HFFc6 (cell line): ENCODE results near the gene ZNF770. TPM values are rescaled to one million over a fixed set of nuclear protein-coding genes. Genes with fewer than 3 reads are reported as not detected.

Source experiments
- DNase-seq: peaks from one replicate; pipeline ENCODE4 v3.0.0-alpha.2; 2018
- H3K27ac Mint-ChIP-seq: 2 replicates; pipeline ENCODE4 v1.8.0; 2020; ENCODE audit warnings: mild to moderate bottlenecking, mixed read lengths
- H3K27me3 Mint-ChIP-seq: 2 replicates; pipeline ENCODE4 v1.8.0; 2021; ENCODE audit warnings: mild to moderate bottlenecking, moderate library complexity, mixed read lengths; ENCODE audit not compliant: insufficient read depth
- H3K36me3 Mint-ChIP-seq: 2 replicates; pipeline ENCODE4 v1.8.0; 2021; ENCODE audit warnings: low read depth, mixed read lengths
- H3K4me1 Mint-ChIP-seq: 2 replicates; pipeline ENCODE4 v1.8.0; 2020; ENCODE audit warnings: low read depth, mixed read lengths
- H3K4me3 Mint-ChIP-seq: 2 replicates; pipeline ENCODE4 v1.8.0; 2020; ENCODE audit warnings: mild to moderate bottlenecking, moderate library complexity, mixed read lengths
- H3K9me3 Mint-ChIP-seq: 2 replicates; pipeline ENCODE4 v1.8.0; 2020; ENCODE audit warnings: mild to moderate bottlenecking, mixed read lengths
- CTCF ChIP-seq: fragments of 200-600 bp; sonication (generic); IDR thresholded peaks from 2 replicates; pipeline ENCODE4 v1.5.0; 2021; ENCODE audit warnings: antibody characterized with exemption, mild to moderate bottlenecking
- total RNA-seq, 6 experiments: library from RNA; stranded (reverse); fragmentation: NEBNext Ultra II Directional; extraction: Animal tissue kit (Norgen Biotek cat#: 25700); gene quantifications; 2 replicates in 1 of 6; 3 replicates in 5 of 6; pipeline ENCODE4 v1.2.3, GENCODE V29; 2021

ZNF770 gene
- total RNA-seq, 6 experiments from 2014 or later = 25.5 to 35.2 (median 30.4) TPM

GRCh38 chr15:35019404-35020327 lies 31.6 kb upstream of the ZNF770 start:
- Mint-ChIP-seq H3K27ac (no peak overlapping the region), H3K27me3 (peaks cover 10% of the 10 kb centered on the region), H3K9me3 (no peaks in the 10 kb centered on the region), H3K36me3 (no peaks in the 10 kb centered on the region), H3K4me3 (peak overlapping the region; percentile 51), H3K4me1 (peaks cover 7% of the 10 kb centered on the region; the same call in 1 of the 2 replicates)
- DNase-seq = no peak
- no peak for TF ChIP-seq CTCF

GRCh38 chr15:35014241-35014640 lies 26.2 kb upstream of the ZNF770 start:
- Mint-ChIP-seq H3K4me1 (peaks cover 11% of the 10 kb centered on the region), H3K27ac (no peak overlapping the region), H3K36me3 (no peaks in the 10 kb centered on the region), H3K9me3 (no peaks in the 10 kb centered on the region), H3K4me3 (no peak overlapping the region), H3K27me3 (peaks cover 8% of the 10 kb centered on the region)
- DNase-seq = no peak
- TF ChIP-seq CTCF = no peak

GRCh38 chr15:35013370-35013769 lies 25.3 kb upstream of the ZNF770 start:
- Mint-ChIP-seq H3K27me3 (peaks cover 8% of the 10 kb centered on the region), H3K9me3 (no peaks in the 10 kb centered on the region), H3K36me3 (no peaks in the 10 kb centered on the region), H3K4me1 (peaks cover 11% of the 10 kb centered on the region), H3K4me3 (no peak overlapping the region), H3K27ac (no peak overlapping the region)
- no peak for TF ChIP-seq CTCF
- DNase-seq = no peak

- Mint-ChIP-seq H3K27ac (no peak overlapping the region), H3K36me3 (no peaks in the 10 kb centered on the region), H3K9me3 (no peaks in the 10 kb centered on the region), H3K4me1 (no peaks in the 10 kb centered on the region), H3K27me3 (peaks cover 21% of the 10 kb centered on the region), H3K4me3 (no peak overlapping the region)
- DNase-seq = no peak
- TF ChIP-seq CTCF = no peak
These were observed 19.3 kb upstream of the ZNF770 start for GRCh38 chr15:35007397-35007796.

DNA sequence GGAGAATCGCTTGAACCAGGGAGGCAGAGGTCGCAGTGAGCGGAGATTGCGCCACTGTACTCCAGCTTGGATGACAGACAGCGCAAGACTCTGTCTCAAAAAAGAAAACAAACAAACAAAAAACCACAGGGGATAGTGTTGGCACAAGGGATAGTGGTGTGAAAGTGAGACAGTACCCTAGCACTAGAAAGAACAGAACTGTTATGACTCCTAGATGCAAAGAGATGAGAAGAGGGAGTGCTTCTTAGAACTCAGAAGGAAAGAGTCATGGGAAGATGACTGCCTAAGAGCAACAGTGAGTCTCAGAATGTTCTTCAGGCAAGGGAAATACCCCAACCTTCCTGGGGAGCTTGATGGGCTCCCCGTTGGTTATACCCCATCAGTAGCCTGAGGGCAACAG lies 17.8 kb upstream of the ZNF770 start:
- no peak overlapping the region for H3K4me3 Mint-ChIP-seq
- H3K4me1 Mint-ChIP-seq = peaks cover under 1% of the 10 kb centered on the region; the same call in 1 of the 2 replicates
- H3K27ac Mint-ChIP-seq = no peak overlapping the region
- H3K9me3 Mint-ChIP-seq = no peaks in the 10 kb centered on the region
- peaks cover 17% of the 10 kb centered on the region for H3K27me3 Mint-ChIP-seq
- no peaks in the 10 kb centered on the region for H3K36me3 Mint-ChIP-seq
- DNase-seq = no peak
- no peak for TF ChIP-seq CTCF
